Endothelial cell of umbilical vein (primary cell): ENCODE data around the gene TMEM59L. TPM values are rescaled to one million over a fixed set of nuclear protein-coding genes. Genes with fewer than 3 reads are reported as not detected.

Experiments
- BruUV-seq: library from RNA; stranded (reverse); fragments of 400-500 nt; replicated peaks from 2 replicates; lab custom pipeline; 2021; lab: Mats Ljungman, UMichigan
- CTCF ChIA-PET: fragments of 300-600, 350-600 bp; sonication (Branson Sonifier 250); formaldehyde crosslinking; loops from one replicate; lab custom pipeline; 2021; ENCODE audit warnings: antibody characterized with exemption, inconsistent platforms; lab: Charles Lee
- POLR2A ChIA-PET: fragments of 300-600, 350-600 bp; sonication (Branson Sonifier 250); formaldehyde crosslinking; loops from one replicate; lab custom pipeline; 2021; ENCODE audit warnings: antibody characterized with exemption, inconsistent platforms; lab: Charles Lee
- DNase-seq: peaks from one replicate; pipeline ENCODE4 v3.0.0-alpha.2; 2011; ENCODE audit warnings: low read depth, low spot score
- FAIRE-seq: peaks from 2 replicates; lab custom pipeline; 2011; peaks lifted over from hg19 to GRCh38; lab: Jason Lieb, UNC
- H2AFZ ChIP-seq: 2 replicates; pipeline ENCODE4 v1.6.0; 2012; ENCODE audit warnings: low read depth, low read length, control low read depth, inconsistent platforms
- H3K27ac ChIP-seq: 2 replicates; pipeline ENCODE4 v1.5.1; 2011; ENCODE audit warnings: low read depth, mild to moderate bottlenecking, control low read depth, low read length, moderate library complexity; ENCODE audit not compliant: insufficient read depth
- H3K27me3 ChIP-seq, 2 experiments: 2 replicates each; pipeline versions ENCODE4 v1.6.0 to v1.6.1; 2011; ENCODE audit warnings: low read length in 2 of 2, mixed read lengths in 1 of 2; ENCODE audit not compliant: control insufficient read depth in 2 of 2, insufficient read depth in 2 of 2
- H3K36me3 ChIP-seq, 2 experiments: 2 replicates in 1 of 2; 3 replicates in 1 of 2; pipeline ENCODE4 v1.5.1; 2011; ENCODE audit warnings: low read length in 2 of 2, mild to moderate bottlenecking in 1 of 2, moderate library complexity in 1 of 2; ENCODE audit not compliant: control insufficient read depth in 2 of 2, insufficient read depth in 2 of 2; ENCODE audit errors: extremely low read depth in 1 of 2
- H3K4me1 ChIP-seq: 3 replicates; pipeline ENCODE4 v1.5.1; 2011; ENCODE audit warnings: mild to moderate bottlenecking, low read length; ENCODE audit not compliant: control insufficient read depth, insufficient read depth; ENCODE audit errors: extremely low read depth
- H3K4me2 ChIP-seq: 2 replicates; pipeline ENCODE4 v1.6.1; 2011; ENCODE audit warnings: low read length, control low read depth, mixed read lengths; ENCODE audit not compliant: insufficient read depth
- H3K4me3 ChIP-seq, 3 experiments: fragments of 200-600 bp in 1 of 3; sonication (generic), shearing (Covaris generic) in 1 of 3; replicated peaks in 1 of 3; 2 replicates each; pipeline ENCODE4 v1.5.1; 2011 to 2016; ENCODE audit warnings: control low read depth in 3 of 3, low read length in 3 of 3, mild to moderate bottlenecking in 2 of 3, inconsistent platforms in 1 of 3, low read depth in 1 of 3, moderate library complexity in 1 of 3; ENCODE audit not compliant: insufficient read depth in 1 of 3
- H3K79me2 ChIP-seq: 2 replicates; pipeline ENCODE4 v1.6.0; 2012; ENCODE audit warnings: low read length, inconsistent platforms; ENCODE audit not compliant: control insufficient read depth, insufficient read depth
- H3K9ac ChIP-seq: replicated peaks from 2 replicates; pipeline ENCODE3; 2011; ENCODE audit warnings: low read length, control low read depth; ENCODE audit not compliant: insufficient read depth; ENCODE audit errors: extremely low read depth
- H3K9me1 ChIP-seq: replicated peaks from 3 replicates; pipeline ENCODE4 v1.6.0; 2011; ENCODE audit warnings: mild to moderate bottlenecking, low read length; ENCODE audit not compliant: control insufficient read depth, insufficient read depth; ENCODE audit errors: extremely low read depth
- H3K9me3 ChIP-seq: replicated peaks from 2 replicates; pipeline ENCODE4 v1.5.1; 2012; ENCODE audit warnings: low read length, inconsistent platforms; ENCODE audit not compliant: control insufficient read depth, insufficient read depth
- H4K20me1 ChIP-seq: replicated peaks from 2 replicates; pipeline ENCODE3; 2011; ENCODE audit warnings: mild to moderate bottlenecking, low read length; ENCODE audit not compliant: control insufficient read depth, insufficient read depth; ENCODE audit errors: extremely low read depth
- EZH2 ChIP-seq: IDR thresholded peaks from 2 replicates; pipeline ENCODE4 v1.6.1; 2012; ENCODE audit warnings: borderline replicate concordance, low read depth, mild to moderate bottlenecking, moderate library complexity, low read length, inconsistent platforms; ENCODE audit not compliant: severe bottlenecking
- FOS ChIP-seq: IDR thresholded peaks from 2 replicates; pipeline ENCODE4 v1.6.1; 2011; ENCODE audit warnings: mild to moderate bottlenecking, low read length, moderate library complexity, borderline replicate concordance; ENCODE audit not compliant: insufficient read depth
- GATA2 ChIP-seq: IDR thresholded peaks from 2 replicates; pipeline ENCODE4 v1.7.0; 2011; ENCODE audit warnings: low read depth, mild to moderate bottlenecking, moderate library complexity, mixed read lengths, low read length; ENCODE audit not compliant: insufficient read length, insufficient read depth
- JUN ChIP-seq: IDR thresholded peaks from 2 replicates; pipeline ENCODE4 v1.6.1; 2011; ENCODE audit warnings: borderline replicate concordance, low read depth; ENCODE audit not compliant: insufficient read length, insufficient read depth
- MAX ChIP-seq: IDR thresholded peaks from 2 replicates; pipeline ENCODE4 v1.6.1; 2011; ENCODE audit not compliant: insufficient read depth, insufficient read length
- MYC ChIP-seq: IDR thresholded peaks from one replicate; pipeline ENCODE4 v1.6.1; 2011; ENCODE audit warnings: mild to moderate bottlenecking, low read depth, low read length
- POLR2A ChIP-seq: IDR thresholded peaks from 2 replicates; pipeline ENCODE4 v1.6.1; 2012; ENCODE audit warnings: low read depth, mild to moderate bottlenecking, control low read depth, low read length
- POLR2AphosphoS5 ChIP-seq: IDR thresholded peaks from 2 replicates; pipeline ENCODE4 v1.6.1; 2012; ENCODE audit warnings: low read depth, mild to moderate bottlenecking, control low read depth, low read length, moderate library complexity; ENCODE audit not compliant: insufficient read depth
- dilution Hi-C: fragments of 300-500 bp; cut with MboI; formaldehyde crosslinking; loops from one replicate; pipeline ENCODE4 v1.15.0; 2019; ENCODE audit warnings: low sequenced_read_pairs; ENCODE audit not compliant: extremely low pct_ligation_motif_present
- intact Hi-C: fragments of 100-400 bp; cut with micrococcal nuclease; formaldehyde crosslinking; loops from one replicate; pipeline ENCODE4 v1.10.0; 2022
- polyA plus RNA-seq, 4 experiments: library from polyadenylated mRNA; depleted of rRNA in 3 of 4; stranded (reverse) in 3 of 4; unstranded in 1 of 4; fragments of >200 nt; gene quantifications; 2 replicates each; pipeline versions ENCODE4 v1.2.1 to v1.2.3, GENCODE V29; 2011 to 2012; ENCODE audit warnings: missing spikeins in 1 of 4
- total RNA-seq: library from RNA; stranded (reverse); gene quantifications from 2 replicates; pipeline ENCODE4 v1.2.3, GENCODE V29; 2021
- TF ChIP-seq, protein P1 (sequence below), 2 donors: IDR thresholded peaks; 1 replicate in 1 of 2; 2 replicates in 1 of 2; pipeline ENCODE4 v1.5.1; 2011; ENCODE audit warnings: low read length in 2 of 2, mild to moderate bottlenecking in 2 of 2, moderate library complexity in 2 of 2, control low read depth in 1 of 2, inconsistent platforms in 1 of 2, low read depth in 1 of 2; ENCODE audit not compliant: insufficient read depth in 1 of 2; ENCODE audit errors: extremely low read depth in 1 of 2

Gene TMEM59L
- total and polyA plus RNA-seq, 2 donors (not counting 3 experiments of a cell fraction or from before 2014, with no cell fraction given): 0.43 to 0.97 TPM

DNA sequence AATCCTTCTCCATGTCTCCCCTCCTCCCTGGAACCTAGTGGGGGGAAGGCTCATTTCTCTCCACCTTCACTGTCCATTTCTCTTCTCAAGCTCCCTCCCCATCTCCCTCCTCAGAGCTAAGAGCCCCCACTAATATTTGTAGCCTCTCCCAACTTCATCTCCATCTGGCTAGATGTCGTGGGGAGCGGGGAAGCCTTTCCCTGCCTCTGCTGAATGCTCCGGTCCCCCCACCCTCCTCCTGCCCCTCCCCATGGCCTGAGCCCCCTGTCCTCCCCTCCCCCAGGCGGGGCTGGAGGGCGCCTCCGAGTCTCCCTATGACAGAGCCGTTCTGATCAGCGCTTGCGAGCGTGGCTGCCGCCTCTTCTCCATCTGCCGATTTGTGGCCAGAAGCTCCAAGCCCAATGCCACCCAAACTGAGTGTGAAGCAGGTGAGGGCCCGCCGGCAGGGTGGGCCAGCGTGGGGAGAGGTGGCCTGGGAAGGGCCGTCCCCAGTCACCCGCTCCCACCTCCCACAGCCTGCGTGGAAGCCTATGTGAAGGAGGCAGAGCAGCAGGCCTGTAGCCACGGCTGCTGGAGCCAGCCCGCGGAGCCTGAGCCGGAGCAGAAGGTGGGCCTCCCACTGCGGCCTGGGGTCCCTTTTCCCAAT, 1.0 kb downstream of the TMEM59L start:
- CTCF ChIA-PET: interaction anchor here (1.7 kb wide), 1 partner anchor 20 kb away, joined by 4 read pairs; no protein-coding TSS in a partner anchor

More for the DNA sequence above, 1.0 kb downstream of the TMEM59L start:
- intact Hi-C loops (no loop called here), dilution Hi-C loops (no loop called here)
- FAIRE-seq (no peak), DNase-seq (no peak)
- Histone ChIP-seq H3K4me1 (peaks cover 16% of the 10 kb centered on the region), H3K4me2 (no peak overlapping the region), H3K9me3 (no peaks in the 10 kb centered on the region), H2AFZ (no peak overlapping the region), H3K4me3 (no peak overlapping the region), H3K9me1 (no peaks in the 10 kb centered on the region), H3K36me3 (no peaks in the 10 kb centered on the region), H3K27me3 (peaks cover 50 to 57% of the 10 kb centered on the region in 2 experiments), H3K9ac (no peak overlapping the region), H3K79me2 (no peaks in the 10 kb centered on the region), H3K27ac (no peak overlapping the region), H4K20me1 (no peaks in the 10 kb centered on the region)
- TF ChIP-seq GATA2 (no peak), POLR2AphosphoS5 (no peak), JUN (no peak), EZH2 (no peak), FOS (no peak), POLR2A (no peak), MYC (no peak), MAX (no peak)
- TF ChIP-seq, protein P1, sequence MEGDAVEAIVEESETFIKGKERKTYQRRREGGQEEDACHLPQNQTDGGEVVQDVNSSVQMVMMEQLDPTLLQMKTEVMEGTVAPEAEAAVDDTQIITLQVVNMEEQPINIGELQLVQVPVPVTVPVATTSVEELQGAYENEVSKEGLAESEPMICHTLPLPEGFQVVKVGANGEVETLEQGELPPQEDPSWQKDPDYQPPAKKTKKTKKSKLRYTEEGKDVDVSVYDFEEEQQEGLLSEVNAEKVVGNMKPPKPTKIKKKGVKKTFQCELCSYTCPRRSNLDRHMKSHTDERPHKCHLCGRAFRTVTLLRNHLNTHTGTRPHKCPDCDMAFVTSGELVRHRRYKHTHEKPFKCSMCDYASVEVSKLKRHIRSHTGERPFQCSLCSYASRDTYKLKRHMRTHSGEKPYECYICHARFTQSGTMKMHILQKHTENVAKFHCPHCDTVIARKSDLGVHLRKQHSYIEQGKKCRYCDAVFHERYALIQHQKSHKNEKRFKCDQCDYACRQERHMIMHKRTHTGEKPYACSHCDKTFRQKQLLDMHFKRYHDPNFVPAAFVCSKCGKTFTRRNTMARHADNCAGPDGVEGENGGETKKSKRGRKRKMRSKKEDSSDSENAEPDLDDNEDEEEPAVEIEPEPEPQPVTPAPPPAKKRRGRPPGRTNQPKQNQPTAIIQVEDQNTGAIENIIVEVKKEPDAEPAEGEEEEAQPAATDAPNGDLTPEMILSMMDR (IDR thresholded peaks at IDR 0.05; ENCODE audit: extremely low read depth in 1 of 2, insufficient read depth in 1 of 2, low read depth in 1 of 2, low read length in 2 of 2): no peak
- POLR2A ChIA-PET: no interaction called here
- BruUV-seq: no TSS peak
